IMR-90 (cell line): ENCODE measurements around the gene TIGD3.

Experiments used
- BHLHE40 ChIP-seq: fragments of 150-350 bp; IDR thresholded peaks from 2 replicates; pipeline ENCODE4 v1.6.1; 2016; ENCODE audit warnings: mild to moderate bottlenecking, low read depth, low read length
- CTCF ChIP-seq: conservative IDR thresholded peaks from 2 replicates; pipeline ENCODE4 v1.5.1; 2012; ENCODE audit warnings: mild to moderate bottlenecking, low read depth, low read length, improper control_type of control experiment
- ELK1 ChIP-seq: fragments of 150-350 bp; IDR thresholded peaks from 2 replicates; pipeline ENCODE4 v1.6.1; 2016; ENCODE audit warnings: low read depth, mild to moderate bottlenecking, low read length, moderate library complexity, borderline replicate concordance
- MAFK ChIP-seq: IDR thresholded peaks from 2 replicates; pipeline ENCODE4 v1.6.1; 2012; ENCODE audit warnings: low read depth, low read length, improper control_type of control experiment
- POLR2A ChIP-seq: IDR thresholded peaks from 2 replicates; pipeline ENCODE4 v1.6.1; 2012; ENCODE audit warnings: mild to moderate bottlenecking, low read depth, low read length

DNA sequence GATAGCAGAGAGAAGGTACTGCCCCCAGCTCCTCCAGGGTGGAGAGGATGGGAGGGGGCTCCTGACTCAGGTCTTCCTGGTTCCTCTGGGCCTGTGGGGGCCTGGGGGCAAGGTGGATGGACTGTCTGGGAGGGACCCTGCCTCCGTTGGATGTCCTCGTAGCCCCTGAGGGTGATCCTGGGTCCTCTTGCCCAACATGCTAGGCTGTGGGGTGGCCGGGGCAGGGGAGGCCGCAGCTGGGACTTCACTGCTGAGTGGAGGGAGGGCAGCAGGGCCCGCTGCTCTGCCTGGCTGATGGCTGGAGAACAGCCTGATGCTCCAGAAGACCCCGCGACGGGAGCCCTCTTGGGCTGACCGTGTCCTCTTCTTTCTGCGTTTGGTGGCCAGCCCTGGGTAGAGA lies 45.3 kb downstream of the TIGD3 start:
- no peak for TF ChIP-seq CTCF
- no peak for TF ChIP-seq MAFK
- no peak for TF ChIP-seq POLR2A
- no peak for TF ChIP-seq ELK1
- no peak for TF ChIP-seq BHLHE40
